A549 treated with GW870086 at 1 μM for 4 hours (cell line): ENCODE data around the gene ME2. TPM values are rescaled to one million over a fixed set of nuclear protein-coding genes. Genes with fewer than 3 reads are reported as not detected.

Source experiments
- total RNA-seq: library from RNA; stranded (reverse); fragments of 200-300 nt; extraction: Qiagen RNA extraction; gene quantifications from 5 replicates; pipeline ENCODE4 v1.2.3, GENCODE V29; 2022; ENCODE audit warnings: low read depth

Gene ME2
- total RNA-seq = 33.1 to 38.7 TPM (median 35.9 TPM) in 5 replicates

DNA sequence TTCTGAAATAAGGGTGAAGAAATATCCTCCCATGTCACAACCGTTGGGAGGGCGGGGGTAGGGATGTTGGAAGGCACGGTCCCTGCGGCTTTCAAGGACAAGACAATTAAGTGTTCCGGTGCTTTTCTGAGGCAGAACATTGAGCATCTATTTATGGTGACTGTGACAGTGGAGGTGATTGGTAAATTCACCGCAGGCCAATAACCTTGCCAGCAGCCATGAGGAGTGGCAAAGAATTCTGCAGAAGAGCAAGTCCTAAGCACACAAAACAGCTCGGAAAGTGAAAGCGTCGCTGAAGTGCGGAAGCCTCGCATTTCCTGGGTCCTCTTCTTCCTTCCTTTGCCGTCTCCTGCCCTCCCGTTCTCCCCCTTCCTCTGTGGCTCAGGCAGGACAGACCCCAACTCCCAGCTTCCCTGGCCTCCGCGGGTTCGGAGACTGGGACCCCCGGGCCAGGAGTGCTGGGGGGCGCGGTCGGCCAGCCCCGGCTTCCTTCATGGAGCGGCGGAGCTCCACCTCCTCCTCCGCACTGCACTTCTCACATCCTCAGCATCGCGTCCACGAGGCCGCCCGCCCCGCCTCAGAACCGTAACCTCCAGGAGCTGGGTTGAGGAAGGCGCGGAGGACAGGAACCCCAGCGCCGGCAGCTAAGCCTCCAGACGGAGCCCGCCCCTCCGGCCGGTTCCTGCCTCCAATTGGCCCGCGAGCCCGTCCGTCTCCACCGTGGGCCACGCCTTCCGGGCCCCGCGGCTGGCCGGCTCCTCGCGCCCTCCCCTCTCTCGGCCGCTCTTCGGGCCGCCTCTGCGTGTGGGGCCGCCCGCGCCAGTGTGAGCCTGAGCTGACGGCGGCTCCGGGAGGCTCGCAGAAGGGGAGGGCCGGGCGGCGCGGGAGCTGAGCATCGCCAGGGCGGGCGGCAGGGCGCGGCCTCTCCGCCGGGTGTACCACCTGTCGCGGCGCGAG lies at the start of gene ME2:
TSS of gene ME2 (plus strand) at position 774 of the 957 bp plus-strand sequence. CDS start 16,703 bp downstream, outside the sequence.

DNA sequence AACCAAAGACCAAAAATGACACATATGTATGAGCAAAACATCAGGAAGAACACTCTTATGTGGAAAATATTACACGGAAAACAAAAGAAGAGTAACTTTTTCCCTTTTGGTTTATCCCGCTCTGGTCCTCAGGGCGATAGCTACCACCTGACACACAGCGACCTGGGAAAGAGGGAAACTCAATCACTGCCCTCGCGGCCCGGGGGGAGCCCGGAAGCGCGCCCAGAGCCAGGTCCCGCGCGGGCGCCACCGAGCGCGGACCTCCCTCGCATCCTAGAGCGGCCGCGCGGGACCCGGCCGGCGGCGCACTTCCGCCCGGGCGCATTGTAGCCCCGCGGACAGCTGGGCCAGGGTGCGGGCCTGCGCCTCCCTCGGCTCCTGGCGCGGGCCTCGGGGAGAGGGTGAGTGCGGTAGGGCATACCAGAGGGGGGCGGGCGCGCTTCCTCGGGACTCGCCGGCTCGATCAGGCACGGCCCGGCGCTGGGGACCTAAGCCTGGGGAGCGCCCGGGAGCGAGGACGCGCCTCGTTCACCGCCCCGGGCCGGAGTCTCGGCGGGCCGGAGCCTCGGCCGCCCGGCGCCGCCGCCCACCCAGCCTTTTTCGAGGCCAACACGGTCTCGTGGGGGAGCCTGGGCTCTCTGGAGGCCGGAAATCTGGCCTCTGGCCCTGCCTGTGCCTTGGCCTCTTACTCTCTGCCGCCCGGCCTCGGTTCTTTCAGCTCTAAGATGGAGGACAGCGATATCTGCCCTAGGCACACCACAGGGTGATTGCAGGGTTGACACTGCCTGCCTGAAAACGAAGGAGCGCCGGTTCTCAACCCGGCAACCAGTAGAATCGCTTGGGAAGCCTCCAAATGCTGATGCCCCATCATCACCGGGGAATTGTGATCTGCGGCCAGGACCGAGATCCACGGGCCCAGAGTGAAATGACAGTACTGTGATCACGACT lies 89.1 kb downstream of the ME2 start, which contains the start of gene ELAC1:
TSS of gene ELAC1 (plus strand) at position 327 of the 948 bp plus-strand sequence. CDS start 6,365 bp downstream, outside the sequence.

Other genes with a start within 250 kb of the ME2 start
- gene MRO, start 59.1 kb upstream of the ME2 start, total RNA-seq = 0.08 to 0.47 TPM (median 0.26 TPM) in 4 of 5 replicates, not detected in the other
- 4.4 to 4.8 TPM (median 4.7 TPM) in 5 replicates for gene ELAC1, start 88.9 kb downstream of the ME2 start, total RNA-seq
- gene SMAD4, start 151.1 kb downstream of the ME2 start, total RNA-seq = 43.8 to 57.5 TPM (median 52.7 TPM) in 5 replicates